Erythroblast (primary cell): ENCODE measurements around the gene ATAD3B.

ENCODE experiments used
- GATA1 ChIP-seq: IDR thresholded peaks from 2 replicates; pipeline ENCODE4 v1.6.1; 2011; ENCODE audit warnings: low read depth, mild to moderate bottlenecking, control low read depth, low read length, moderate library complexity
- POLR2A ChIP-seq: IDR thresholded peaks from 2 replicates; pipeline ENCODE4 v1.6.1; 2011; ENCODE audit warnings: mild to moderate bottlenecking, low read length

DNA sequence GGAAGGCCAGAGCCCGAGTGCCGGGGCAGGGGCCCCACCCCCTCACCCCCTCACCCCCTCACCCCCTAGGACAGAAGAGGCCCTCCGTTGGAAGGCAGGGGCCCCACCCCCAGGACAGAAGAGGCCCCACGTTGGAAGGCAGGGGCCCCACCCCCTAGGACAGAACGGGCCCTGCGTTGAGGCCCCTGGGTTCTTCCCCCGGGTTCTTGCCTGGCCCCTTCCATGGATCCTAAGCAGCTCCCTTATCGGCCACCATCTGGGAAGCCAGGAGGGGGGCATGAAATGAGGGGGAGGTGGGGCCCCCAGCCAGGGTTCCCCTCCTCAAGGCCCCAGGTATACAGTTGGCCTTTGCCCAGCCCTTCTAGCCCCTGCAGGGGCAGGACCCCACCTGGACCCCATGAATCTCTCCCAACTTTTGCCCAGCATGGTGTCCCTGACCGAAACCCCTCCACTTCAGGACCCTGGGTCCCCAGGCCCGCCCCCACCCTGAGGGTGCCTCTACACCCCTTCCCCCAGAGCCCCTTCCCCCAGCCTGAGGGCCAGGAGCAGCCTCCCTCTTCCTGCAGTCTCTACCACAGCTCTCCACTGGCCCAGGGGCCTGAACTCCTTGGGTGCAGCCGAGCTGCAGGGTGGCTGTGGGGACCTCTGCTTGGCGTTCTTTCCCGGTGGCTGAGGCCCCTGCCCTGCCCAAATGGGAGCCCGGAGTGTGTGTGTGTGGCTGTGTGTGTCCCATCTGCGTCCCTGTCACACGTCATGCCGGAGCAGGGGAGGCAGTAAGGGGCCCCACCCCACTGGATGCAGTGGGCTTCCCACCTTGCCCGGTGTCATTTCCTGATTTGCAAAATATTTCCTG is 40.3 kb upstream of the ATAD3B start:
- no peak for TF ChIP-seq POLR2A
- no peak for TF ChIP-seq GATA1
